Gastrocnemius medialis (tissue), 4 donors: Measurements from ENCODE around the gene GALNT14. TPM values are rescaled to one million over a fixed set of nuclear protein-coding genes. Genes with fewer than 3 reads are reported as not detected.

Source experiments
- ATAC-seq, 2 donors: fragments of 150-250 bp; one replicate each; pipeline ENCODE4 v1.9.1; 2016
- DNase-seq, 2 donors: peaks; one replicate each; pipeline ENCODE4 v3.0.0-alpha.2; 2019
- H3K27ac ChIP-seq, 4 donors: fragments of 200-600 bp; sonication (generic); 1 replicate in 1 of 4; 2 replicates in 3 of 4; pipeline ENCODE4 v1.5.1; 2016 to 2018; ENCODE audit warnings: mild to moderate bottlenecking in 2 of 4, moderate library complexity in 1 of 4
- H3K27me3 ChIP-seq, 3 donors: fragments of 200-600 bp; sonication (generic) in 2 of 3; 1 replicate in 1 of 3; 2 replicates in 2 of 3; pipeline versions ENCODE4 v1.5.1 to v1.6.0; 2016 to 2019; ENCODE audit warnings: mild to moderate bottlenecking in 1 of 3, moderate library complexity in 1 of 3
- H3K36me3 ChIP-seq, 2 donors: fragments of 200-600 bp; sonication (generic) in 1 of 2; one replicate each; pipeline ENCODE4 v1.5.1; 2017 to 2018
- H3K4me1 ChIP-seq, 2 donors: fragments of 200-600 bp; sonication (generic) in 1 of 2; one replicate each; pipeline ENCODE4 v1.5.1; 2016 to 2017; ENCODE audit warnings: mild to moderate bottlenecking in 2 of 2
- H3K4me3 ChIP-seq, 4 donors: fragments of 200-600 bp; sonication (generic) in 3 of 4; 1 replicate in 1 of 4; 2 replicates in 3 of 4; pipeline ENCODE4 v1.5.1; 2016 to 2019; ENCODE audit warnings: mild to moderate bottlenecking in 2 of 4
- H3K9me3 ChIP-seq, 3 donors: fragments of 200-600 bp; sonication (generic) in 2 of 3; 1 replicate in 1 of 3; 2 replicates in 2 of 3; pipeline ENCODE4 v1.5.1; 2016 to 2019
- CTCF ChIP-seq, 5 experiments: fragments of 450-650 bp in 3 of 5; fragments of 200-600 bp in 2 of 5; sonication (generic) in 2 of 5; IDR thresholded peaks in 4 of 5; conservative IDR thresholded peaks in 1 of 5; 1 replicate in 4 of 5; 2 replicates in 1 of 5; pipeline ENCODE4 v1.5.1; 2016 to 2019; ENCODE audit warnings: antibody characterized with exemption in 5 of 5, mild to moderate bottlenecking in 3 of 5, moderate library complexity in 3 of 5
- POLR2A ChIP-seq, 2 donors: fragments of 450-650 bp; IDR thresholded peaks; one replicate each; pipeline ENCODE4 v1.6.1; 2017; ENCODE audit warnings: antibody characterized with exemption in 2 of 2, mild to moderate bottlenecking in 2 of 2, moderate library complexity in 2 of 2
- in situ Hi-C, 4 donors: fragments of 200-750 bp; cut with MboI; loops; one replicate each; pipeline versions ENCODE4 v1.15.0 to v1.8.0; 2017; ENCODE audit warnings: low sequenced_read_pairs in 4 of 4
- intact Hi-C: fragments of 100-400 bp; cut with DNase I; formaldehyde crosslinking; loops from one replicate; pipeline ENCODE4 v1.15.1; 2023; ENCODE audit warnings: low total_unique reads
- total RNA-seq, 4 donors: library from RNA; depleted of rRNA; stranded (reverse); fragments of >200 nt; gene quantifications; one replicate each; pipeline versions ENCODE4 v1.1.0 to v1.2.3, GENCODE V29; 2016

The GALNT14 gene
- total RNA-seq, 4 donors from 2014 or later = 0.16 TPM; not detected in 3

- TF ChIP-seq CTCF (IDR thresholded peaks at IDR 0.05 in 4 of 5, conservative IDR thresholded peaks at IDR 0.05 in 1 of 5) (no peak), POLR2A (IDR thresholded peaks at IDR 0.05) (no peak)
- Histone ChIP-seq H3K27ac (no peak overlapping the region), H3K9me3 (peaks cover 0 to 13% (median 0%) of the 10 kb centered on the region in 3 donors), H3K4me1 (no peaks in the 10 kb centered on the region), H3K36me3 (no peaks in the 10 kb centered on the region), H3K4me3 (no peak overlapping the region), H3K27me3 (no peaks in the 10 kb centered on the region)
- intact Hi-C loops = no loop called here
- ATAC-seq = no peak
- in situ Hi-C loops = no loop called here
- no peak for DNase-seq
Observed at GRCh38 chr2:31032475-31032874, 105.8 kb downstream of the GALNT14 start.

- intact Hi-C loops (no loop called here), in situ Hi-C loops (no loop called here)
- no peak overlapping the region for H3K27ac ChIP-seq
- DNase-seq = no peak
- no peak for ATAC-seq
- H3K4me1 ChIP-seq = no peaks in the 10 kb centered on the region
- no peaks in the 10 kb centered on the region for H3K27me3 ChIP-seq
- TF ChIP-seq CTCF (IDR thresholded peaks at IDR 0.05 in 4 of 5, conservative IDR thresholded peaks at IDR 0.05 in 1 of 5) (no peak), POLR2A (IDR thresholded peaks at IDR 0.05) (no peak)
- H3K4me3 ChIP-seq = no peak overlapping the region
- no peaks in the 10 kb centered on the region for H3K36me3 ChIP-seq
- H3K9me3 ChIP-seq = peaks cover 0 to 4% (median 0%) of the 10 kb centered on the region in 3 donors
Observed at GRCh38 chr2:31031132-31031706, 107.0 kb downstream of the GALNT14 start.

GRCh38 chr2:31028417-31028816, 109.8 kb downstream of the GALNT14 start:
- Histone ChIP-seq H3K9me3 (no peaks in the 10 kb centered on the region), H3K27ac (no peak overlapping the region), H3K4me3 (no peak overlapping the region), H3K36me3 (no peaks in the 10 kb centered on the region), H3K27me3 (no peaks in the 10 kb centered on the region), H3K4me1 (no peaks in the 10 kb centered on the region)
- intact Hi-C loops (no loop called here), in situ Hi-C loops (no loop called here)
- no peak for TF ChIP-seq CTCF (IDR thresholded peaks at IDR 0.05 in 4 of 5, conservative IDR thresholded peaks at IDR 0.05 in 1 of 5)
- no peak for TF ChIP-seq POLR2A (IDR thresholded peaks at IDR 0.05)
- DNase-seq (no peak), ATAC-seq (no peak)

GRCh38 chr2:31027549-31027948, 110.7 kb downstream of the GALNT14 start:
- in situ Hi-C loops = no loop called here

More at GRCh38 chr2:31027549-31027948, 110.7 kb downstream of the GALNT14 start:
- Histone ChIP-seq H3K4me1 (no peaks in the 10 kb centered on the region), H3K27me3 (no peaks in the 10 kb centered on the region), H3K9me3 (no peaks in the 10 kb centered on the region), H3K4me3 (no peak overlapping the region), H3K27ac (no peak overlapping the region), H3K36me3 (no peaks in the 10 kb centered on the region)
- intact Hi-C loops = no loop called here
- TF ChIP-seq CTCF (IDR thresholded peaks at IDR 0.05 in 4 of 5, conservative IDR thresholded peaks at IDR 0.05 in 1 of 5) = no peak
- no peak for TF ChIP-seq POLR2A (IDR thresholded peaks at IDR 0.05)
- ATAC-seq = no peak
- no peak for DNase-seq
